NCI-H82 (cell line): ENCODE data around the gene HOXC11.
A peak's percentile ranks its signal among the peaks of the same experiment; 100 is the strongest.

Source experiments
- DNase-seq: peaks from one replicate; lab custom pipeline; 2025; lab: John Stamatoyannopoulos, UW

HOXC11 gene

DNA sequence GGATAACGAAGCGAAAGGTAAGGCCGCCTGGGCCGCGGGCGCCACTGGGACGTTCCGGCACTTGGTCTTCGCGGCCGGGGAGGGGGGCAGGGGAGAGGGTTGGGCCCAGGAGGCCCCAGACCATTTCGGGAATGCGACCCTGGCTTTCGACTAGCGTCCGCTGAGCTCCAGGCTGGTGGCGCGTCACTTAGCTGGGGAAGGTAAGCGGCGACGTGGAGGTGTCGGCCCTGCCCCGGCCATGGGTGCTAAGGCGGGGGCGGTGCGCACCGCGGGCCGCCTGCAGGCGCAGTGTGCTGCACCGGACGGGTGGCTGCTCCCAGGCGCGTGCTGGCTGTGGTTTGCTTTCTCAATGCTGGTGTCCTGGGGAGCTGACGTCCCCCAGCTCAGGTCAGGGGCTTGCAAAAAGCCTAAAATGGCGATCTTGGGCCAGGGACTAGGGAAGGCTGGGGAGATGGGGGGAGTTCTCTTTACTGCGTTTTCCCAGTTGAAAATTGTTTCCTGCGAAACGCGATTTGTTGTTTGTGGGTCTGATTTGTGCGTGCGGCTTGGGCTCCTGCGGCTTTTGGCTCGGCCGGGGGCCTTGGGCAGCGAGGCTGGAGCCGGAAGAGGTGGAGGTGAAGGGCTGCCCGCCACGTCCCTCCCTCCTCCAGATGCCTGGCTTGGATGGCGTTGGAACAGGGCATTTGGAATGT, 13.2 kb downstream of the HOXC11 start:
- peak; percentile 38 for DNase-seq

DNA sequence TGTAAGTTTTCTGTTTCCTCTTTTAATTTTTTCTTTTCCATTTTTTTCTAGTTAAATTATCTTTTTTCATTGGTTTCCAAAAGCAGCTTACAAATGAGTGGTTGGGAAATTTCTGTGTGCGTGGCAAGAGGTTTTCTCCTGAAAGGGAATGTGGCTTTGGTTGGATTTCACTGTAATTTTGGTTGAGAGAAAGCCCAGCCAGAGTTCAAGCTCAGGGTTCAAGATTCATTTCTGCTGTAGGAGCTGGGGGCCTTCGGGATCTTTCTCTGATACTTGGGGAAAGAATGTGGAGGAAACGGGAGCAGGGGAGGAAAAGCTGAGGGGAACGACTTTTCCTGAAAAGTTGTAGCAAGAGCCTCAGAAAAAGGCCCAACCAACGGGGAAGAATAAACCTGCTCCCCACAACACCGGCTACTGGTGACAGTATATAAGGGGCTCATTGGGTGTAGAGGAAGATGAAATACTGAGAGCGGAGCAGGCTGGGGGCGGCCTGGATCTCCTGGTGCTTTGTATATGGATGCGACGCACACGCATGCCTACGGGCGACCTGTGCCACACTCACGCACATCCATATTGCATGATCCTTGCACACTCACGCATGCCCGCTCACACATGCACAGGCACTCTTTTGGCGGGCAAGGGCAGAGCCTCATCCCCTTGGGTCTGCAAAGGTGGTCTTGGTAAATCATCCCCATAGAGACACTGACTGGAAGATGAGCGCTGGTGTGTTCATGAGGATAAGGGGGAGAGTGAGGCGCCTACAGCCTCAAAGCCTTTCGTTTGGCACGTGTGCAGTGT, 14.0 kb downstream of the HOXC11 start:
- no peak for DNase-seq

DNA sequence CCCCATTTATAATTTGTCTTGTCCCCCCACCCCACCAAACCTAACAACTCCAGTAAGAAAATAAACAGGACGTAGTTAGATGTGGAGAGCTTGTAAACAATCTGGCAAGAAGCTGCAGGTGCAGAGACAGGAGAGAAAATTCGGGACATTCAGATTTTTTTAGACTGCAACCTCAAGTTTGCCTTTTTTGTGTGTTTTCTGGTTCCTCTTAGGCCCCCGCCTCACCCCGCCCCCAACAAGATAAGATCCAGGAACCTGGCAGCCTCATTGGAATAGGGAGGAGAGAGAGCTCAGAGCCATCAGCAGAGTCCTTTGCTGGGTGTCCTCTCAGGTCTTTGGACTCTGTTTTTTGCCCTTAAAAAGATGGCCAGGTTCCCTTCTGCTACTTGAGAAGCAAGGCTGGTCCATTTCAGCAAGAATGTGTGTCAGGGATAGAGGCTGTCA, 14.9 kb downstream of the HOXC11 start:
- DNase-seq = no peak

DNA sequence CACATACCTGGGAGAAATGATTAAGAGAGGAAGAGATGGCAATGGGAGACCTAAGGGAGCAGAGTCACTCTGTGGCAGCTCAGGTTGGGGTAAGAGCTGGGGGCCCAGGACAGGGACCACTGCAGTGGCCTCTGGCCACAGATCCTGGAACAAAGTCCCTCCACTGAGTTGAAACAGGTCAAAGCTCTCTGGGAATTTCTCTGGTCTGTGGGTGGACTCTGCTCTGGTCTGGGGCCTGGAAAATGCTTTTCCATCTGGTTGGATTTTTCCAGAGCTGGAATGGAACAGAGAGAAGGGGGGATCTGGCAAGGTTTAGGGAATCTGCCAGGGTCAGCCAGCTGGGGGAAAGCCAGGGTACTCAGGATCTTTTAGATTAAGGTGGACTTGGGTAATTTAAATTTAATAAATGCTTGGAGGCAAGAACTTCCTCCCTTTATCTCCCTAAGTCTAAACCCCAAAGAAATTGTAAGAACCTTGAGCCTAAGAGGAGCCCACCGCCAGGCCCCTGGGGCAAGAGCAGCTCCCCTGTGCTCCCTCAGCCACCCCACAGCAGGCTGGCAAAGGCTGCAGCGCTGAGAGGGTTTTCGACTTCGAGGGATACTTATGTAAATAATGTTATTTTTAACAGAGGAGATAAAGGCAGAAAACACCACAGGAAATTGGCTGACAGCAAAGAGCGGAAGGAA, 15.8 kb downstream of the HOXC11 start:
- no peak for DNase-seq

DNA sequence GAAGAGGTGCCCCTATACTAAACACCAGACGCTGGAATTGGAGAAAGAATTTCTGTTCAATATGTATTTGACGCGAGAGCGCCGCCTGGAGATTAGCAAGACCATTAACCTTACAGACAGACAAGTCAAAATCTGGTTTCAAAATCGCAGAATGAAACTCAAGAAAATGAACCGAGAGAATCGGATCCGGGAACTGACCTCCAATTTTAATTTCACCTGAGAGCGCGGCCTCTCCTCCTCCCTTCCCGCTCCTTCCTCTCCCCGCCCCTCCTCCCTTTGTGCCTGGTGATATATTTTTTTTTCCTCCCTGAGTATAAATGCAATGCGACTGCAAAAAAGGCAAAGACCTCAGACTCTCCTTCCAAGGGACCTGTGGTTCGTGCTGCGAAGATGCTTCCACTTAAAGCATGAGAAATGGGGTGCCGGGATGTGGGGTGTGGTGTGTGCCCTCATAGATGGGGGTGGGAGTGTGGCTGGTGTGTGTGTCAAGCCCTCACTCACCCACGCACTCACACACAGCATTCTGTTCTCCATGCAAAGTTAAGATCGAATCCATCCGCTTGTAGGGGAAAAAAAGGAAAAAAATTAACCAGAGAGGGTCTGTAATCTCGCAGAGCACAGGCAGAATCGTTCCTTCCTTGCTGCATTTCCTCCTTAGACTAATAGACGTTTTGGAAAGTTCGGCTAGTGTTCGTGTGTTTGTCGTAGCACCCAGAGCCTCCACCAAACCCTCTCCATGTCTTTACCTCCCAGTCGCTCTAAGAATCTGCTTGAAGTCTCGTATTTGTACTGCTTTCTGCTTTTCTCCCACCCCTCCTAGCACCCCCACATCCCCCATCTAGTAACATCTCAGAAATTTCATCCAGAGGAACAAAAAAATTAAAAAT, 16.5 kb downstream of the HOXC11 start:
- DNase-seq = peak; percentile 60

DNA sequence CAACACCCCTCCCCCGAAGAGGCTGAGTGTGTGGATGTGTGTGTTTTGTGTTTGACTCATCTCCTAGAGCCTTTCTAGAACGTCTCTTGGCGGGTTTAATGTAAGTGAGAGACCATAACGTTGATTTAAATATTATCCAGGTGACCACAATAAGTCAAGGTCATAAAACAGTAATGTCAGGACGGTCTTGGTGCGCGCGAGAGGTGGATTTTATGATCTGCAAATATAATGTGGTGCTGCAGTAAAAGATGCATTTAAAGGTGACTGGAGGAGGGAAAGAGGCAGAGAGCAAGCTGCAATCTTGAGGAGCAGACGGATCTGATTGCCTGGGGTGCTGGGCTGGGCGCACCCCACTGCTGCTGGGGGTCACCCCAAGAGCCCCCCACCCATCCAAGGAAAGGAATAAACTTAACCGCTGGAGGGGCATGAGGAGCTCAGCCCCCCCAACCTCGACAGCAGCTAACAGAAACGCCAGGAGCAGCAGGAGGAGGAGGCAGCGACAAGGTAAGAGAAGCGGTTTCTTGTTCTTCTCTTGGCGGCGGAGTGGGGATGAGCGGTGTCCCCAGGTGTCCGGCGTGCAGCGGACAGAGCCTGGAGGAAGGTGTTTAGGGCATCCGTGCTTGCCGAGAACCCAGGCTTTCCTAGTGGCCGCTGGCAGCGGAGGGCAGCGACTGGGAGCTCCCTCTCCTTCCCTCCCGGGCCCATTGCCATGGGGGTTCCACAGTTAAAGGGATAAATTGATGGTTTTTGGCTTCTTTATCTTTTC, 17.6 kb downstream of the HOXC11 start:
- no peak for DNase-seq

DNA sequence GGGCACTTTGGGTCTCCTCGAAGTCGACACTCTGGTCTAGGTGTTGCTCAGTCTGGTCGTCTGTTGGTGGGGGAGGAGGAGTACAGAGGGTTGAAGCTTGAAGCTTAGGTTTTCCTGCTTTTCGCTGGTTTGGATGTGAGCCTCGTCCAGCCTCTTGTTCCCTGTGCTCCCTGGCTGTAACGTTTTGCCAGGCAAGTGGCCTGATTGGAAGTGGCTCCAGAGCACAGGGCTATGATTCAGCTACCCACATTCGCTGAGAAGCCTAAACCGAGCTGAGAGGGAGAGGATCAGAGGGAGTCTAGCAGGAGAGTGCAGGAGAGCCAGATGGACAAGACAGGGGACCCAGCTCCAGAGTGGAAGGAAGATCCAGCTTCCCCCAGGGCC, 18.1 kb downstream of the HOXC11 start:
- peak; percentile 76 for DNase-seq

DNA sequence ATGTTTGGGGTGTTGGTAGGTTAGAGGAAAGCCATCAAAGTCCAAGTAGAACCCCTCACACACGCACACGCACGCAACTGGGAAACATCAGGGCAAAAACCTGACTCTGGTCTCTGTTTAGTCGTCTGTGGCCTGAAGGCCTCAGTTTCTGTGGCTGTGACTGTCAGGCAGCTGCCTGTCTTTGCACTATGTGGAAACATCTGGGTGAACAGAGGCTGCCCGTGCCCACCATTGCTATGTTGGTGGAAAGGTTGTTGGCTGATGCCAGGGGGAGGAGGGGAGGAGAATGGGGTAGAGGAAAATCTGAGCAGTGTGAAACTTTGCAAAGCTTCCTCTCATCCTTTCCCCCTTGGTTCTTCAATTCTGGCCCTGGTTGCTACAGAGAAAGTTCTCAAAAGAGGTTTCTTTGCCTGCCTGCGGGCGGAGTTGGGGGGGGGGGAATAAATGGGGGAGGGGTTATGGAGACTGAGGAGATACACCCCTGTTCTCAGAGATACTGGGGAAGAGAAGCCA, 19.5 kb downstream of the HOXC11 start:
- no peak for DNase-seq

DNA sequence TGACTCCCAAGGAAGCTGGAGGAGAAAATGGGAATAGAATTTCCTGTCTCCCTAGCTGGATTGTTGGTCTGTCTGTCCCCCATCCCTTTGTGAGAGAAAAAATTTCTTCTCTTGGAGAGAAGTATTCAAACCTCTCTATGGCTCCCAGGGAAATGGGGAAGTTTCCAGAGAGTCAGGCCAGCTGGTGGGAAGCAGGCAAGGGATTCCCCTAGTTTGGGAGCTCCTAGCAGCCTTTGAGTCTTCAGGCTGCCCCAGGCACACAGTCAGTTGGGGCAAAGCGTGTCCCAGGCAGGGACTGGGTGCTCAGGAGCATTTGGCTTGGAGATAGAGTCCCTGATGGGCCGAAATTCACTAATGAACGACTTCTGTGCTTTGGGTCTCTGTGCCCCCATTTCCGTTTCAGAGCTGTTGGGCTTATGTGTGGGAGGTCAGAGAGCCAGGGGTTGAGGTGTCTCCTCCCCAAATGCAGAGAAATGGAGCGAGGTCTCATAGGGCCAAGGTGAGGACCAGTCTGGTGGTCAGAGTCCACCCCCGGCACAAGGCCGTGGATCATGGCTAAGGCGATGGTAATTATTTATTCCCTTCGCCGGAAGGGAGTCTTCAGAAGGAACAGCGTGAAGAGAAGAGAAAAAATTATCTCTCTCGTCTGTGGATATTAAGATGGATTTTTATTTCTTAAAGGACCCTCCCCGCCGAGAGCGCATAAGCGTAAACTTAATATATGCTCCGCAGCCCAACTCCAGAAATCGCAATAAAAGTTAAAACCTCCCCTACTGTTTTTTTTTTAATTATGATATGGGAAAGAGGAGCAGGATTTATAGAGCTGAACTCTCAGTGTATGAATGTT, 20.5 kb downstream of the HOXC11 start:
- no peak for DNase-seq

DNA sequence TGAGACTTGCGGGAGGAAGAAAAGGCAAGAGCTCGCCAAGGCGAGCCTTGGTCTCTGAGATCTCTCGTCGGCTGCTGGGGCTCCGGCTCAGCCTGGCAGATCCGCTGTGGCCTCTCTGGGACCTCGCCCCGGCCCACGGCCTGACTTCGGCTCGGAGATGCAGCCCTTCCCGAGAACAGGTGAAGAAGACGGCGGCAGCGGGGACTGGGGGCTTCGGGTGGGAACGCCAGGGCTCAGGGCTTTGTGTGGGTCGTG, 21.0 kb downstream of the HOXC11 start:
- no peak for DNase-seq

DNA sequence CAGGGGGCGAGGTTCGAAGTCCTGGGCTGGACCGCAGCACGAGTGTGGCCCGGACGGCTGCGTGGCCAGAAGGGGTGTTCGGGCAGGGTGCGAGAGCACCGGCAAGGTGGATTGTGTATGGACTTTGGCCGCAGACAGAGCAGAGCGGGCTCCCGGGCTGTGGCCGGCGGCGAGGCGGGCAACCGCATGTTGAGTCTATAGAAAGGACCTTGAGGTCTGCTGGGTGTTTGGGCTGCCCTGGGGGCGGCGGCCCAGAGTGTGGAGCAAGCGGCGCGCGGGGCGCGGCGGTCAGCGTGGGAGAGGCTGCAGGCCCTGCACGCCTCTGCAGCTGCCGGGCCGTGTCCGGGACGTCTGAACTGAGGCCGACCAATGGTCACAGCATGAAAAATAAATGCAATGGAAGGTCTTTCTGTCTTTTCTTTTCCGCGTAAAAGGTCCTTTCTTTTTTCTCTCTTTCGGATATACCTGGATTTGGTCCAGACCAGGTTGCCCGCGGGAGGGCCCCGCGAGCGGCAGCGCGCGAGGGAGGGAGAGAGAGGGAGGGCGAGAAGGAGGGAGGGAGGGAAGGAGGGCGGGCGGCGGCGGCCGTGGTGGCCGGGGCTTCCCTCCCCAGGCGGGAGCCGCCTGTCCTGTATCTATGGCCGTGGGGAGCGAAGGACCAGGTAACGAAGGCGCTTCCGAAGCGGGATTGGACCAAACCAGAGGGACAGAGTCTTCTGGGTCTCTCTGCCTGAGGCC, 21.5 kb downstream of the HOXC11 start:
- no peak for DNase-seq

DNA sequence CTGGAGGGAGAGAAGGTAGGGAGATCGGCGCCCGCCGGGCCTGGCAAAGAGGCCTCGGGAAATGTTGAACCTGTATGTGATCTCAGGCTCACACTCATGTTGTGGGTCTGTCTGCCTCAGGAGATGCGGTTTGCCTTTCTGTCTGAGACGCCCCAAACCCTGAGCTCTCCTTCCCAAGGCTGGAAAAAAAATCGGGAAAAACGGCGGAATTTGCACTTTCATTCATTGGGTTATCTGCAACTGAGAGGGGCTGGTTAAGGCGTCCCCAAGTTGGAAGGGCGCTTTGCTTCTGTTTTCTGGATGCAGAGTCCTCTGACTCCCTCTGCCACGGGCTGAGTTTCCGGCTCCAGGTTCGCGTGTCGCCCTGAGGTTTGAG, 22.1 kb downstream of the HOXC11 start:
- no peak for DNase-seq

DNA sequence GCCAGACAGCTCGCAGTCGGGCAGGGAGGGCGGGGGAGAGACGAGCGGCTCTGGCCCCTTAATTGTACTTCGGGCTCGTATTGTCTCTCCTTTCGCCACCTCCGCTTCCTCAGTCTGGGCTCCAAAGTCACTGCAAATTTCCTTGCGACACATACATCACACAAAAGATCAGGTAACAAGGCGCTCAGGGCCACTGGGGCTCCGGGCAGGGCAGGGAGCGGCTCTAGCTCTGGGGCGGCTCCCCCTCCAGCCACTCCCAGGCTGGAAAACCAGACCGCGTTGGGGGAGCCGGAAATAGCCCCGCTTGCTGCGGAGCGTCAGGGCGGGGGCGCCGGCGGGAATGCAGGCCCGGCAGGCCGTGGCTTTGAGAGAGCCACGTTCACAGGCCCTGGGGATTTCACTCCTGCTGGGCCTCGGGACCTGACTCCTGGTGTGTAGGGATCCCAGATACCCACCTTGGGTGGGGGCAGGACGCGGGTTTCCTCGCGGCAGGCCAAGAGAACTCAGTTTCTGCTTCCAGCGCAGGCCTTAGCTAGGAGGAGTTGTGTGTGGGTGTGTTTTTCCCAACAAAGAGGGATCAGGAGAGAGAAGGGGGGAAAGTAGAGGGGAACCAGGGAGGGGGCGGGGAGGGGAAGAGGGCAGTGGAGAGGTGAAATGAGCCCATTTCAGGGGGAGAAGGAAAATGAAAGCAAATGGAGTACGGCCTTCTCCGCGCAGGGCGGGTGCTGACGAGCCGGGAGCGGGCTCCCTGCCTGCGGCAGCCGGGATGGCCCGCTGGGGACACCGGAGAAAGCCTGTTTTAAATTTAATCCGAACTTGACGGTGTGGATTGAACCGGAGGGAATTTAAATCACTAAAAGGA, 22.7 kb downstream of the HOXC11 start:
- no peak for DNase-seq

DNA sequence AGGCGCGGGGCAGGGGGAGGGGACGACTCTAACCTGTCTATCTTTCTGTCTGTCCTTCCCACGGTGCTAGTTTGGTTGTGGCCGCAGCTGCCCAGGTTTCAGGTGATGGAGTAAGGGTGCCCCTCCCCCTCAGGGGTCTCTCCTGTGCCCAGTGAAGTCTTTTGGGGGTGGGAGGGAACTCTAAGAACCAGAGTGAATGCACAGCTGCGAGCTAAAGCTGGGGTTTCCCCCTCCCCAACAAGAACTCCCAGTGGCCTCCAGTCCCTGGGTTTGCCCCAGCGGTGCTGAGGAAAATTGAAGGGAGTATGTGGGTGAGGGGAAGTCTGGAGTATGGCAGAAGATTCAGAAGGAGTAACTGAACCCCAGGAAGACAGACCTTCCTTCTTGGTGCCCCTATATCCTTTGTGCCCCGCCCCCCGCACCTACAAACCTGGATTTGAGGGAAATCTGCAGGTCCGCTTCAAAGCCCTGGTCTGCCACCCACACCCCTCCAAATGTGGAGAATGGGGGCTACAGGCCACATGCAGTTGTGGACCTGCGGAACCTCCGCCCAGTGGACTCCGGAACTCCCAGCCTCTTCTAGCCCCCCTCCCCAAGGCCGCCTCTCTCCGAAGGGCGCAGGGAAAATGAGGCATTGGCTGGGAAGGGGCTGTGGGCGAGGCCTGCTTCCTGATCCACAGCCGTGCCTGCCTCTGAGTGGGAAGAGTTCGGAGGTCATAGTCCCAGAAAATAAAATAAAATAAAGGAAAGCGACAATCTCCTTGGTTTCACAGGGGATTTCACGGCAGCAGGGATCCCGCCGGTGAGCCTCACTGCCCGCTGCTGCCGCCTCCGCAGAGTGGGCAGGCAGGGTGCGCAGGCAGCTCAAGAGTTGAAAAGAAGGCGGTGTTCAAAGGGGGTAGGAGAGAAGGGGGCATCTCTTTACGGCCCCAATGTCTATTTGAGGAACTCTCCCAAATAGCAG, 23.6 kb downstream of the HOXC11 start:
- no peak for DNase-seq

DNA sequence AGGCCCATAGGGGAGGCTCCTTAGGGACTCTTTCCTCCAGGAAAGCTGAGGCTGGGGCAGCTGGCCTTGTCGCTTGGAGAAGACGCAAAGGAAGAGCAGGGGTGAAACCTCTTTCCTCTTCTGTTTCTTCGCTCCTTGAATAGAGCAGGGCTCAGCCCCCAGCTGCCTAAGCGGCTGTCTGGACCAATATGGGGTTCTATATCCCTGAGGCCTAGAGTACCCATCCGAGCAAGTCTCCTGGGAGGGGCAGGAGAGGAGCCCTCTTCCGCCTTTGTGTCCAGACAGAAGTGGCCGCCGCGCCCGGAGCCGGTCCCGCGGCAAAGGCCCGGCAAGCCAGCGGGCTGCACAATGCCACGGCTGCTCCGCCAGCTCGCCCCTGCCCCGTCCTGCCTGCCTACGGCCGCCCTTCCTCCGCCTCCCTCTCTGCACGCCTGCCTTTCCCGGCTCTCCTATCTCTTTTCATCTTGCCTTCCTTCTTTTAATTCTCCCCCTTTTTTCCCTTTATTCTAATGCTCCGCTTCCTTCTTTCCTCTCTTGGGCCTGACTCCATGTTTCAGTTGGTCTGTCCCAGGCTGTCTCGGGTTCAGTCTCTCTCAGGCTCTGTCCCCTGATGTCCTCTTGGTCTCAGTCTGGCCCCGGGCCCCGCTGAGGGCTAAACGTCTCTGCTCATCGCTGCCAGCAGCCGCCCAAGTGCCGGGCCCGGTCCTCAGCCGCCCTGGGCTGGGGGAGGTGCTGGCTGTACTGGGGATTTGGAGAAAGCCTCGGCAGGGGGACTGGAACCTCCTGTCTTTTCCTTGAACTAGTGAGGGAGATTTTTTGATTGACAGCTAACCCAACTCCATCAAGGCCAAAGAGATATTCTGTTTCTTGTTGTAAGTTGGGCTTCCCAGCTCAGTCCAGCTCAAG, 24.5 kb downstream of the HOXC11 start:
- DNase-seq = peak; percentile 52

DNA sequence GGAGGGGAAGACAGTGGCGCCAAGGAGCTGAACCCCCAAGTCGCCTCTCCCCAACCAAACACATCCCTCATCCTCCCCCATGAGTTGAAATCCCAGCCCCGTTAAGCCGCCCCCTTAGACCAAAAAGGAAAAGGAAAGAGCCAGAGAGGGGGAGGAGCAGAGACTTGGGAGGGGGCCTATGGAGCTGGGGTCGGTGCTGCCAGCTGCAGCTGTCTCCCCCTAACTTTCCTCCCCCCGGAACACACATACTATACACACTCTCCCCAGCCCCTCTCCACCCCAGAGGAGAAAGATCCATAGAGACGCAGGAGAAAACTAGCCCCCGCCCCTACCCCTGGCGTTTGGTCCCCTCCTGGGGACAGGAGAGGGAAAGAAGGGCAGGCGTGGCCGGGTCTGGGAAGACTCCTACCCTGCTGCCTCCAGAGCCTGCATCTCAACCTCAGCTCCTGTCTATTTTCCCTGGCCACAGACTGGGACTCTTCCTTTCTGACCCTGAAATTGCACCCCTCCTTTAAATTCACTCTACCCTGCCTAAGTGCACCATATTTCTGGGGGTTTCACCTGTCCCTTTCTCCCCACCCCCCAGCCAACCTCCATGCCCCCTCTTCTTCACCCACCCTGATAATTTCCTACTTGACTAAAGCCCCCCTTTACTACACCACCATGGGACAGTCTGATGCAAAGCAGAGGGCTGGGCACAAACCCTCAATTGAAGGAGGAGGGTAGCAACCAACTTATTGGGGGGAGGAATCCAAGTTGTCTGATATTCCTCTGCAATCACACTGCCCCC, 25.4 kb downstream of the HOXC11 start:
- no peak for DNase-seq
